Tibial artery (tissue), 4 donors: ENCODE measurements around the gene RWDD1.

ENCODE experiments used
- DNase-seq, 2 donors: peaks; one replicate each; pipeline ENCODE4 v3.0.0-alpha.2; 2019
- H3K27ac ChIP-seq, 2 donors: fragments of 200-600 bp; sonication (generic) in 1 of 2; 1 replicate in 1 of 2; 2 replicates in 1 of 2; pipeline ENCODE4 v1.5.1; 2018 to 2019; ENCODE audit warnings: mild to moderate bottlenecking in 1 of 2
- H3K27me3 ChIP-seq, 2 donors: fragments of 200-600 bp; sonication (generic) in 1 of 2; one replicate each; pipeline versions ENCODE4 v1.5.1 to v1.6.0; 2016 to 2019
- H3K36me3 ChIP-seq, 3 donors: fragments of 200-600 bp; sonication (generic) in 2 of 3; one replicate each; pipeline ENCODE4 v1.5.1; 2016 to 2019; ENCODE audit warnings: mild to moderate bottlenecking in 2 of 3
- H3K4me1 ChIP-seq, 4 donors: fragments of 200-600 bp; sonication (generic) in 2 of 4; 1 replicate in 3 of 4; 2 replicates in 1 of 4; pipeline ENCODE4 v1.5.1; 2016 to 2019
- H3K4me3 ChIP-seq, 2 donors: fragments of 200-600 bp; sonication (generic) in 1 of 2; 1 replicate in 1 of 2; 2 replicates in 1 of 2; pipeline ENCODE4 v1.5.1; 2018 to 2019; ENCODE audit warnings: mild to moderate bottlenecking in 2 of 2
- H3K9me3 ChIP-seq, 3 donors: fragments of 200-600 bp; sonication (generic) in 1 of 3; one replicate each; pipeline ENCODE4 v1.5.1; 2016 to 2019
- intact Hi-C: fragments of 100-400 bp; cut with DNase I; formaldehyde crosslinking; loops from one replicate; pipeline ENCODE4 v1.15.0; 2023; ENCODE audit warnings: low total_unique reads
- TF ChIP-seq, protein P1 (sequence below), 2 experiments: fragments of 200-600 bp in 1 of 2; fragments of 450-650 bp in 1 of 2; IDR thresholded peaks; one replicate each; pipeline ENCODE4 v1.5.1; 2017 to 2019; ENCODE audit warnings: antibody characterized with exemption in 2 of 2, mild to moderate bottlenecking in 1 of 2, moderate library complexity in 1 of 2

RWDD1 gene

GRCh38 chr6:116631379-116631990 is 60.2 kb downstream of the RWDD1 start:
- Histone ChIP-seq H3K4me3 (no peak overlapping the region), H3K27ac (no peak overlapping the region), H3K9me3 (no peaks in the 10 kb centered on the region), H3K27me3 (no peaks in the 10 kb centered on the region), H3K36me3 (peaks cover 0 to 12% (median 9%) of the 10 kb centered on the region in 3 donors), H3K4me1 (no peaks in the 10 kb centered on the region)
- intact Hi-C loops = no loop called here
- TF ChIP-seq, protein P1, sequence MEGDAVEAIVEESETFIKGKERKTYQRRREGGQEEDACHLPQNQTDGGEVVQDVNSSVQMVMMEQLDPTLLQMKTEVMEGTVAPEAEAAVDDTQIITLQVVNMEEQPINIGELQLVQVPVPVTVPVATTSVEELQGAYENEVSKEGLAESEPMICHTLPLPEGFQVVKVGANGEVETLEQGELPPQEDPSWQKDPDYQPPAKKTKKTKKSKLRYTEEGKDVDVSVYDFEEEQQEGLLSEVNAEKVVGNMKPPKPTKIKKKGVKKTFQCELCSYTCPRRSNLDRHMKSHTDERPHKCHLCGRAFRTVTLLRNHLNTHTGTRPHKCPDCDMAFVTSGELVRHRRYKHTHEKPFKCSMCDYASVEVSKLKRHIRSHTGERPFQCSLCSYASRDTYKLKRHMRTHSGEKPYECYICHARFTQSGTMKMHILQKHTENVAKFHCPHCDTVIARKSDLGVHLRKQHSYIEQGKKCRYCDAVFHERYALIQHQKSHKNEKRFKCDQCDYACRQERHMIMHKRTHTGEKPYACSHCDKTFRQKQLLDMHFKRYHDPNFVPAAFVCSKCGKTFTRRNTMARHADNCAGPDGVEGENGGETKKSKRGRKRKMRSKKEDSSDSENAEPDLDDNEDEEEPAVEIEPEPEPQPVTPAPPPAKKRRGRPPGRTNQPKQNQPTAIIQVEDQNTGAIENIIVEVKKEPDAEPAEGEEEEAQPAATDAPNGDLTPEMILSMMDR (IDR thresholded peaks at IDR 0.05) = no peak
- no peak for DNase-seq

DNA sequence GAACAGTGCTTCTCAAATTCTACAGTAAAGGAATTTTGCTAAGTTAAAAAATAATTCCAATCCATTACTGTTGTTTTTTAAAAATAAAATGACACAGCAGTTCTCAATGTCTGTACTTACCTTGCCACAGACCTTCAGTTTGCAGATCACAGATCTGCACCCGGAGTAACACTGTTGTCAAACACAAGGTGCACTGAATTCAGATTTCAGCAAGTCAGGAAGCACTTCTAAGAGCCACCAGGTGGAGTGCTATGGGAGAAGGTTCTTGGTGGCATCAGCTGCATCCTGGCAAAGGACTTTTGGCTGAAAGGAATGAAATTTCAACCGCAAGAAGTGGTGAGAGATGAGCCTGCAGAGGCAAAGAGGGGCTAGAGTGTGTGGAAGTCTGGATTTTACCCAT is 62.4 kb downstream of the RWDD1 start:
- no peak overlapping the region for H3K27ac ChIP-seq
- intact Hi-C loops = no loop called here
- TF ChIP-seq, protein P1 (IDR thresholded peaks at IDR 0.05) = no peak

More for the DNA sequence above, 62.4 kb downstream of the RWDD1 start:
- Histone ChIP-seq H3K4me1 (no peaks in the 10 kb centered on the region), H3K27me3 (no peaks in the 10 kb centered on the region), H3K36me3 (peaks cover 0 to 14% (median 9%) of the 10 kb centered on the region in 3 donors), H3K4me3 (no peak overlapping the region), H3K9me3 (no peaks in the 10 kb centered on the region)
- DNase-seq = no peak
